Mesodermal cell (in vitro differentiated cells): ENCODE results near the gene NAPEPLD.
"Not testable (repeated sequence)": the region's sequence is repeated elsewhere in the genome, so short reads cannot be mapped to it uniquely, and the experiment has no call there.

Experiments
- H3K27ac ChIP-seq: 2 replicates; pipeline ENCODE4 v1.7.0; 2013; ENCODE audit warnings: mild to moderate bottlenecking, low read depth, low read length, moderate library complexity; ENCODE audit not compliant: severe bottlenecking
- H3K36me3 ChIP-seq: 2 replicates; pipeline ENCODE4 v1.7.1; 2013; ENCODE audit warnings: mild to moderate bottlenecking, low read length, moderate library complexity; ENCODE audit not compliant: control insufficient read depth, insufficient read depth
- H3K4me1 ChIP-seq: one replicate; pipeline ENCODE4 v1.7.1; 2013; ENCODE audit warnings: mild to moderate bottlenecking, low read length; ENCODE audit not compliant: insufficient read depth, control insufficient read depth, poor library complexity, severe bottlenecking
- H3K4me3 ChIP-seq: 2 replicates; pipeline ENCODE4 v1.7.0; 2013; ENCODE audit warnings: low read length, control low read depth, mild to moderate bottlenecking; ENCODE audit not compliant: insufficient read depth, poor library complexity, severe bottlenecking; ENCODE audit errors: extremely low read depth
- H3K9me3 ChIP-seq: 2 replicates; pipeline ENCODE4 v1.7.1; 2013; ENCODE audit warnings: mild to moderate bottlenecking, low read length, moderate library complexity; ENCODE audit not compliant: control insufficient read depth
- WGBS, 2 experiments: methylation state at CpG; one replicate each; pipeline ENCODE4 v1.1.5; 2013; ENCODE audit warnings: missing lambda C conversion rate in 2 of 2; ENCODE audit not compliant: insufficient coverage in 2 of 2; 5-methylcytosine and 5-hydroxymethylcytosine counted together

Gene NAPEPLD

GRCh38 chr7:103065667-103066066, 83.2 kb downstream of the NAPEPLD start:
- Histone ChIP-seq H3K36me3 (no peaks in the 10 kb centered on the region), H3K4me3 (no peak overlapping the region), H3K27ac (no peak overlapping the region), H3K4me1 (no peaks in the 10 kb centered on the region), H3K9me3 (no peaks in the 10 kb centered on the region)
- 0% methylated on average over 1 of the region's 1 CpG; no CpG with 5 or more reads in 1 of the 2 experiments for WGBS, 2 experiments

- no peaks in the 10 kb centered on the region for H3K4me1 ChIP-seq
- no peak overlapping the region for H3K27ac ChIP-seq
- H3K9me3 ChIP-seq = no peaks in the 10 kb centered on the region
- 78% methylated on average over 1 of the region's 3 CpGs for WGBS, 2 experiments
- H3K36me3 ChIP-seq = no peaks in the 10 kb centered on the region
- H3K4me3 ChIP-seq = no peak overlapping the region
Measured at GRCh38 chr7:103063895-103064294, 85.0 kb downstream of the NAPEPLD start.

- Histone ChIP-seq H3K9me3 (no peaks in the 10 kb centered on the region), H3K4me3 (no peak overlapping the region), H3K27ac (no peak overlapping the region), H3K4me1 (no peaks in the 10 kb centered on the region), H3K36me3 (no peaks in the 10 kb centered on the region)
- 85 to 88% methylated on average over 1 to 2 of the region's 2 CpGs for WGBS, 2 experiments
Measured at GRCh38 chr7:103059471-103059870, 89.4 kb downstream of the NAPEPLD start.

GRCh38 chr7:103058122-103058521, 90.8 kb downstream of the NAPEPLD start:
- Histone ChIP-seq H3K4me1 (no peaks in the 10 kb centered on the region), H3K36me3 (peaks cover 4% of the 10 kb centered on the region), H3K27ac (no peak overlapping the region), H3K9me3 (no peaks in the 10 kb centered on the region), H3K4me3 (no peak overlapping the region)

GRCh38 chr7:103056006-103056405, 92.9 kb downstream of the NAPEPLD start:
- not testable (repeated sequence) for H3K36me3 ChIP-seq, H3K27ac ChIP-seq, H3K4me3 ChIP-seq, H3K4me1 ChIP-seq, H3K9me3 ChIP-seq
- no CpG with 5 or more reads among the region's 1 CpG for WGBS, 2 experiments

- Histone ChIP-seq H3K4me1 (no peaks in the 10 kb centered on the region), H3K4me3 (no peak overlapping the region), H3K9me3 (peaks cover 38% of the 10 kb centered on the region), H3K36me3 (peaks cover 4% of the 10 kb centered on the region), H3K27ac (no peak overlapping the region)
- 96 to 97% methylated on average over 3 to 6 of the region's 6 CpGs for WGBS, 2 experiments
Measured at GRCh38 chr7:103051519-103051918, 97.4 kb downstream of the NAPEPLD start.
